GM12878 (cell line): Measurements from ENCODE around the gene AAMP. TPM values are rescaled to one million over a fixed set of nuclear protein-coding genes. Genes with fewer than 3 reads are reported as not detected.

Source experiments
- ATF7 ChIP-seq: fragments of 450-650 bp; IDR thresholded peaks from 2 replicates; pipeline ENCODE4 v1.6.1; 2016; ENCODE audit warnings: low read depth, mild to moderate bottlenecking
- BHLHE40 ChIP-seq, 2 experiments: fragments of 450-650 bp in 1 of 2; IDR thresholded peaks; 2 replicates each; pipeline ENCODE4 v1.6.1; 2011 to 2017; ENCODE audit warnings: low read depth in 2 of 2, borderline replicate concordance in 1 of 2, improper control_type of control experiment in 1 of 2, low read length in 1 of 2, mild to moderate bottlenecking in 1 of 2
- CBFB ChIP-seq: IDR thresholded peaks from 2 replicates; pipeline ENCODE4 v1.6.1; 2016; ENCODE audit warnings: antibody characterized with exemption, low read depth
- CREB1 ChIP-seq: IDR thresholded peaks from 2 replicates; pipeline ENCODE4 v1.6.1; 2012; ENCODE audit warnings: low read depth, mild to moderate bottlenecking, inconsistent platforms
- DPF2 ChIP-seq: fragments of 450-650 bp; IDR thresholded peaks from 2 replicates; pipeline ENCODE4 v1.6.1; 2017; ENCODE audit warnings: mild to moderate bottlenecking
- ELK1 ChIP-seq: IDR thresholded peaks from 2 replicates; pipeline ENCODE4 v1.6.1; 2012; ENCODE audit warnings: low read depth, low read length, improper control_type of control experiment
- EP300 ChIP-seq, 2 experiments: fragments of 150-350 bp in 1 of 2; IDR thresholded peaks; 2 replicates each; pipeline ENCODE4 v1.6.1; 2011 to 2012; ENCODE audit warnings: low read depth in 2 of 2, low read length in 2 of 2, borderline replicate concordance in 1 of 2, improper control_type of control experiment in 1 of 2, inconsistent platforms in 1 of 2; ENCODE audit not compliant: control insufficient read depth in 1 of 2
- HDAC6 ChIP-seq: fragments of 200-600 bp; sonication (generic); IDR thresholded peaks from one replicate; pipeline ENCODE4 v1.8.0; 2017; ENCODE audit warnings: antibody characterized with exemption; ENCODE audit not compliant: unreplicated experiment
- MTA2 ChIP-seq: fragments of 450-650 bp; IDR thresholded peaks from 2 replicates; pipeline ENCODE4 v1.6.1; 2016; ENCODE audit warnings: low read depth, mild to moderate bottlenecking, moderate library complexity
- NR2C1 ChIP-seq: fragments of 450-650 bp; IDR thresholded peaks from 2 replicates; pipeline ENCODE4 v1.6.1; 2017; ENCODE audit warnings: antibody characterized with exemption, mild to moderate bottlenecking, moderate library complexity
- PAX5 ChIP-seq: IDR thresholded peaks from 2 replicates; pipeline ENCODE4 v1.6.1; 2011; ENCODE audit warnings: low read depth, low read length, borderline replicate concordance
- SIX5 ChIP-seq: IDR thresholded peaks from 2 replicates; pipeline ENCODE4 v1.6.1; 2011; ENCODE audit warnings: mild to moderate bottlenecking, low read depth, low read length, moderate library complexity; ENCODE audit not compliant: severe bottlenecking
- SMAD1 ChIP-seq: fragments of 450-650 bp; IDR thresholded peaks from 2 replicates; pipeline ENCODE4 v1.6.1; 2018; ENCODE audit warnings: mild to moderate bottlenecking, low read depth; ENCODE audit not compliant: partially characterized antibody
- SMAD5 ChIP-seq: IDR thresholded peaks from 2 replicates; pipeline ENCODE4 v1.6.1; 2016; ENCODE audit warnings: antibody characterized with exemption, low read depth
- SMC3 ChIP-seq: IDR thresholded peaks from 2 replicates; pipeline ENCODE4 v1.6.1; 2011; ENCODE audit warnings: low read length, improper control_type of control experiment, borderline replicate concordance
- SP1 ChIP-seq: IDR thresholded peaks from one replicate; pipeline ENCODE4 v1.6.1; 2011; ENCODE audit warnings: low read depth, low read length
- USF2 ChIP-seq: IDR thresholded peaks from 2 replicates; pipeline ENCODE4 v1.6.1; 2011; ENCODE audit warnings: low read depth, low read length, improper control_type of control experiment, borderline replicate concordance
- YBX1 ChIP-seq: fragments of 450-650 bp; IDR thresholded peaks from 2 replicates; pipeline ENCODE4 v1.6.1; 2016; ENCODE audit warnings: antibody characterized with exemption
- YY1 ChIP-seq: IDR thresholded peaks from 2 replicates; pipeline ENCODE4 v1.6.1; 2011; ENCODE audit warnings: low read depth, mild to moderate bottlenecking, low read length
- ZZZ3 ChIP-seq: IDR thresholded peaks from 2 replicates; pipeline ENCODE4 v1.6.1; 2011; ENCODE audit warnings: low read depth; ENCODE audit not compliant: control insufficient read depth, insufficient read length
- polyA plus RNA-seq, 11 experiments: library from polyadenylated mRNA; depleted of rRNA in 4 of 11; unstranded in 6 of 11; stranded (reverse) in 5 of 11; fragments of >200 nt; fragmentation: Nextera tagmentation in 4 of 11; fragmentation: Illumina TruSeq in 1 of 11; extraction: Ambion mirVana in 4 of 11; extraction: Trizol in 1 of 11; gene quantifications; 1 replicate in 1 of 11; 2 replicates in 10 of 11; pipeline versions ENCODE4 v1.2.1 to v1.2.3, GENCODE V29; 2011 to 2016; ENCODE audit warnings: inconsistent platforms in 2 of 11, missing spikeins in 2 of 11, low read depth in 1 of 11
- total RNA-seq, 4 experiments: library from RNA; depleted of rRNA in 3 of 4; stranded (reverse); fragments of >200 nt in 3 of 4; fragmentation: Illumina TruSeq in 1 of 4; extraction: Trizol in 1 of 4; gene quantifications; 2 replicates each; pipeline versions ENCODE4 v1.2.1 to v1.2.3, GENCODE V29; 2013 to 2021

AAMP gene
- total and polyA plus RNA-seq, 10 of the 15 experiments (the other 5 are each of a cell fraction or from before 2014, with no cell fraction given), result 4.4 to 140 (median 81.9) TPM

DNA sequence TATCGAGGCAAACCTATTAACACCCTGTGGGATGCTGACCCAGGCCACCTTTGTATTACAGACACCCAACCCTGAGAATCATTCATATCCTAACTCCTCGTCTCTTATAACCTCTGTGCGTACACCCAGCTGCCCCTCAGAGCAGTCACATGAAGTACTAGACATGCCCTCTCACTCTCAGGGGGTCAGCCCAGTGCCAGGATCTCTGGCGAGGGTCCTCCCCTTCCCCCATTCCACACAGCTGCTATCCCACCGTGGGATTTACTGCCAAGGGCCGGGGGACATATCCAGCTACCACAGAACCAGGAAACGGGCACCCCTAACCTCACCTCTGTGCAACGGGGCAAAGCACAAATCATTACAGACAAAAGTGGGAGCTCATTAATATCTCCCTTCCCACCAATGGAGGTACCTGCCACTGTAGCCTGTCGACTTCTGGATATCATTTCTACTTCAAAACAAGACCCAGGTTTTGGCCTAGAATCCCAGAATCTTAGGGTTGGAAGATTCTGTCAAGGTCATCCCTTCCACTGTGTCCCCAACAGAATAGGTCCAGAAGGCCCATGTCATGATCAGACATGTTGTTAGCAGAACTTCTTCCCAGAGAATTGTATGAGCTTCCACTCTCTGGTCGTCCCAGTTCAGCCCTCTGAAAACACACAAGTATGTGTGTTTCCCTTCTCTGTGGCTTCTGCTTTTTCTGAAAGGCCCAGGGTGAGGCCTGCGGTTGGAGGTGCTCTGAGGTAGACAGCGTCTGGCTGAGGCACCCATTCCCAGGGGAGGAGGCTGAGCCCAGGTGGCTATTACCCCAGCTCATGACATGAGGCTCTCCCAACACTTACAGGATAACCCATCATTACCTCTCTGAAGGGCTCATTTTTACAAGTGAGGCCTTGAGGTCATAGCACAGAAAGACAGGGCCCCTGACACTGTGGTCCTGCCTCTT is 20.7 kb upstream of the AAMP start (continued):
- TF ChIP-seq HDAC6 (no peak), SMC3 (0 out of 2 replicates have a peak, but pooled peaks have one; percentile 14), EP300 (IDR thresholded peaks at IDR 0.05; ENCODE audit: borderline replicate concordance in 1 of 2, control insufficient read depth in 1 of 2, low read depth in 2 of 2, low read length in 2 of 2) (peak; percentile 31 to 52; a peak in 2 of 4 replicates), PAX5 (no peak), CREB1 (peak; percentile 55; the same call in 1 of the 2 replicates), ZZZ3 (no peak), MTA2 (0 out of 2 replicates have a peak, but pooled peaks have one; percentile 26), USF2 (no peak), NR2C1 (no peak), ELK1 (no peak), SMAD5 (no peak), YY1 (peak; percentile 6; the same call in 1 of the 2 replicates), DPF2 (0 out of 2 replicates have a peak, but pooled peaks have one; percentile 29), SIX5 (no peak), BHLHE40 (IDR thresholded peaks at IDR 0.05; ENCODE audit: borderline replicate concordance in 1 of 2, low read depth in 2 of 2, low read length in 1 of 2) (peak; percentile 45 to 46; a peak in 2 of 4 replicates), SP1 (no peak), ATF7 (peak; percentile 70), YBX1 (no peak), CBFB (peak; percentile 74; the same call in 1 of the 2 replicates), SMAD1 (no peak)
- TF ChIP-seq, all 136 proteins: peak for 32
